OCI-LY7 (cell line): ENCODE measurements around the gene CDKAL1. TPM values are rescaled to one million over a fixed set of nuclear protein-coding genes. Genes with fewer than 3 reads are reported as not detected.

ENCODE experiments used
- BruUV-seq: library from RNA; stranded (reverse); fragments of 400-500 nt; replicated peaks from 2 replicates; lab custom pipeline; 2021; lab: Mats Ljungman, UMichigan
- CTCF ChIA-PET: fragments of 300-600 bp; sonication (Branson Sonifier 250); formaldehyde crosslinking; loops from one replicate; lab custom pipeline; 2022; ENCODE audit warnings: antibody characterized with exemption; ENCODE audit not compliant: unreplicated experiment; lab: Charles Lee
- POLR2A ChIA-PET: fragments of 300-600 bp; sonication (Branson Sonifier 250); formaldehyde crosslinking; loops from one replicate; lab custom pipeline; 2022; ENCODE audit warnings: antibody characterized with exemption; lab: Charles Lee
- DNase-seq: peaks from one replicate; pipeline ENCODE4 v3.0.0-alpha.2; 2015; ENCODE audit warnings: low spot score
- H2AFZ ChIP-seq: fragments of 200-600 bp; sonication (generic), shearing (Covaris generic); 2 replicates; pipeline ENCODE4 v1.6.1; 2014; ENCODE audit warnings: mild to moderate bottlenecking, antibody characterized with exemption, low read length, moderate library complexity
- H3K27ac ChIP-seq: fragments of 200-600 bp; sonication (generic); 2 replicates; pipeline ENCODE4 v1.5.1; 2014; ENCODE audit warnings: mixed run types, low read depth, mild to moderate bottlenecking, moderate library complexity, low read length, inconsistent platforms; ENCODE audit not compliant: poor library complexity, severe bottlenecking
- H3K36me3 ChIP-seq: fragments of 200-600 bp; sonication (generic); 2 replicates; pipeline ENCODE4 v1.6.1; 2014; ENCODE audit warnings: mild to moderate bottlenecking, antibody characterized with exemption, low read length, moderate library complexity, mixed read lengths; ENCODE audit not compliant: insufficient read depth
- H3K4me1 ChIP-seq: fragments of 200-600 bp; sonication (generic); 2 replicates; pipeline ENCODE4 v1.5.1; 2014; ENCODE audit warnings: mild to moderate bottlenecking, low read length; ENCODE audit not compliant: insufficient read depth, poor library complexity, severe bottlenecking
- H3K4me2 ChIP-seq: fragments of 200-600 bp; sonication (generic); 2 replicates; pipeline ENCODE4 v1.6.1; 2014; ENCODE audit warnings: mild to moderate bottlenecking, low read length
- H3K4me3 ChIP-seq: fragments of 200-600 bp; sonication (generic); 2 replicates; pipeline ENCODE4 v1.5.1; 2014; ENCODE audit warnings: mild to moderate bottlenecking, low read depth, low read length; ENCODE audit not compliant: poor library complexity, severe bottlenecking
- H3K79me2 ChIP-seq: fragments of 200-600 bp; sonication (generic); 2 replicates; pipeline ENCODE4 v1.6.1; 2016; ENCODE audit warnings: low read depth, mild to moderate bottlenecking, low read length, moderate library complexity, mixed read lengths; ENCODE audit not compliant: insufficient read depth
- H3K9me2 ChIP-seq: fragments of 200-600 bp; sonication (generic); 2 replicates; pipeline ENCODE4 v1.6.1; 2016; ENCODE audit warnings: mild to moderate bottlenecking, low read length, mixed read lengths; ENCODE audit not compliant: insufficient read depth
- H3K9me3 ChIP-seq: fragments of 200-600 bp; sonication (generic); 2 replicates; pipeline ENCODE4 v1.6.1; 2014; ENCODE audit warnings: mild to moderate bottlenecking, mixed run types, low read length, mixed read lengths
- H4K20me1 ChIP-seq: fragments of 200-600 bp; sonication (generic); 2 replicates; pipeline ENCODE4 v1.6.1; 2014; ENCODE audit warnings: mild to moderate bottlenecking, antibody characterized with exemption, low read length, moderate library complexity, mixed read lengths; ENCODE audit not compliant: insufficient read depth
- CTCF ChIP-seq: fragments of 200-600 bp; sonication (generic); conservative IDR thresholded peaks from 2 replicates; pipeline ENCODE4 v1.5.1; 2014; ENCODE audit warnings: mild to moderate bottlenecking, antibody characterized with exemption, low read length, moderate library complexity, mixed read lengths
- EZH2phosphoT487 ChIP-seq: fragments of 200-600 bp; sonication (generic); IDR thresholded peaks from 2 replicates; pipeline ENCODE4 v1.6.1; 2018; ENCODE audit warnings: low read depth, borderline replicate concordance, mild to moderate bottlenecking, mixed run types, antibody characterized with exemption, low read length, moderate library complexity, mixed read lengths
- intact Hi-C: fragments of 100-400 bp; cut with micrococcal nuclease; formaldehyde crosslinking; loops from one replicate; pipeline ENCODE4 v1.10.0; 2022; ENCODE audit not compliant: unreplicated experiment
- total RNA-seq, 2 experiments: library from RNA; depleted of rRNA in 1 of 2; stranded (reverse); fragments of >200 nt in 1 of 2; shearing (Covaris generic) in 1 of 2; gene quantifications; 2 replicates each; pipeline ENCODE4 v1.2.3, GENCODE V29; 2014 to 2022

Gene CDKAL1
- total RNA-seq, 2 experiments from 2014 or later = 19.9 to 21.1 TPM

DNA sequence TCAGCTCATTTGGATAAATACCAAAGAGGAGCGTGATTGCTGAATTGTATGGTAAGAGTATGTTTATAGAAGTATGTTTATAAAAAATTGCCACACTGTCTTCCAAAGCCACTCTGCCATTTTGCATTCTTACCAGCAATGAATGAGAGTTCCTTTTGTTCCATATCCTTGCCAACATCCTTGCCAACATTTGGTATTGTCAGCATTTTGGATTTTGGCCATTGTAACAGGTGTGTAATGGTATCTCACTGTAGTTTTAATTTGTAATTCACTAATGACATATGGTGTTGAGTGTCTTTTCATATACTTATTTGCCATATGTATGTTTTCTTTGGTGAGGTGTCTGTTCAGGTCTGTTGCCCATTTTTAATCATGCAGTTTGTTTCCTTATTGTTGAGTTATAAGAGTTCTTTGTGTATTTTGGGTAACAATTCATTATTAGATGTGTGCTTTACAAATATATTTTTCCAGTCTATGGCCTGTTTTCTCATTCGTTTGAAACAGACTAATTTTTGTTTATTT lies 539.1 kb downstream of the CDKAL1 start:
- Histone ChIP-seq H3K4me2 (no peak overlapping the region), H3K9me3 (no peaks in the 10 kb centered on the region), H3K4me3 (no peak overlapping the region), H2AFZ (no peak overlapping the region), H4K20me1 (no peaks in the 10 kb centered on the region), H3K36me3 (no peaks in the 10 kb centered on the region), H3K79me2 (no peaks in the 10 kb centered on the region), H3K9me2 (no peaks in the 10 kb centered on the region), H3K27ac (no peak overlapping the region), H3K4me1 (no peaks in the 10 kb centered on the region)
- intact Hi-C loops = no loop called here
- no TSS peak for BruUV-seq
- POLR2A ChIA-PET = interaction anchor here (1.2 kb wide), 1 partner anchor 11 kb away, joined by 3 read pairs; no protein-coding TSS in a partner anchor
- TF ChIP-seq EZH2phosphoT487 = no peak
- no peak for TF ChIP-seq CTCF
- DNase-seq = no peak
- CTCF ChIA-PET = no interaction called here

GRCh38 chr6:21074484-21074883 lies 540.2 kb downstream of the CDKAL1 start:
- no TSS peak for BruUV-seq
- intact Hi-C loops = no loop called here
- CTCF ChIA-PET = no interaction called here
- Histone ChIP-seq H3K27ac (no peak overlapping the region), H3K9me3 (no peaks in the 10 kb centered on the region), H3K4me2 (no peak overlapping the region), H3K4me3 (no peak overlapping the region), H2AFZ (no peak overlapping the region), H3K36me3 (no peaks in the 10 kb centered on the region), H3K79me2 (no peaks in the 10 kb centered on the region), H3K4me1 (no peaks in the 10 kb centered on the region), H3K9me2 (no peaks in the 10 kb centered on the region), H4K20me1 (no peaks in the 10 kb centered on the region)
- DNase-seq = no peak
- POLR2A ChIA-PET = no interaction called here
- no peak for TF ChIP-seq CTCF
- TF ChIP-seq EZH2phosphoT487 = no peak

- Histone ChIP-seq H3K4me3 (no peak overlapping the region), H3K4me2 (no peak overlapping the region), H2AFZ (no peak overlapping the region), H3K79me2 (no peaks in the 10 kb centered on the region), H3K36me3 (no peaks in the 10 kb centered on the region), H3K27ac (no peak overlapping the region), H3K4me1 (no peaks in the 10 kb centered on the region), H3K9me3 (no peaks in the 10 kb centered on the region), H3K9me2 (no peaks in the 10 kb centered on the region), H4K20me1 (no peaks in the 10 kb centered on the region)
- no TSS peak for BruUV-seq
- no peak for DNase-seq
- ChIA-PET CTCF (no interaction called here), POLR2A (interaction anchor here (0.8 to 1.2 kb wide), 3 partner anchors 9 to 441 kb away, joined by 3 to 4 read pairs (median 3); no protein-coding TSS in a partner anchor)
- no peak for TF ChIP-seq EZH2phosphoT487
- no peak for TF ChIP-seq CTCF
- intact Hi-C loops = no loop called here
These were observed 541.7 kb downstream of the CDKAL1 start for GRCh38 chr6:21075986-21076385.
